ENCODE results near the gene UBASH3B.

UBASH3B gene

DNA sequence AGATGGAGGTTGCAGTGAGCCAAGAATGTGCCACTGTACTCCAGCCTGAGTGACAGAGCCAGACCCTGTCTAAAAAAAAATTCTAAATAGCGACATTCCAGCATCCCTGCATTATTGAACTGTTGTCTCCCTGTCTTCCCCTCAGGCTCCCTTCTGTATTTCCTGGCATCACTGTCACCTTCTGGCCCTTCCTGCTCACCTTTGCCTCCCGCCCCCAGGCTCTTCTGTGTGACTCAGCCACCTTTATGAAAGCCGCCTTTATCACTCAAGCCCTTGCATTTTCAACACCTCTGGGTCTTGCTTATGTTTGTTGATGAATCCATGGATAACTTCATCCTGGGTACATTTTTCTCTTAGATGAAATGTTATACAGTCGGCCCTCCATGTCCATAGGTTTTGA, 21.1 kb downstream of the UBASH3B start:
- H3F3A ChIP-seq (ENCODE audit: insufficient read depth, low read length) = no peaks in the 10 kb centered on the region

DNA sequence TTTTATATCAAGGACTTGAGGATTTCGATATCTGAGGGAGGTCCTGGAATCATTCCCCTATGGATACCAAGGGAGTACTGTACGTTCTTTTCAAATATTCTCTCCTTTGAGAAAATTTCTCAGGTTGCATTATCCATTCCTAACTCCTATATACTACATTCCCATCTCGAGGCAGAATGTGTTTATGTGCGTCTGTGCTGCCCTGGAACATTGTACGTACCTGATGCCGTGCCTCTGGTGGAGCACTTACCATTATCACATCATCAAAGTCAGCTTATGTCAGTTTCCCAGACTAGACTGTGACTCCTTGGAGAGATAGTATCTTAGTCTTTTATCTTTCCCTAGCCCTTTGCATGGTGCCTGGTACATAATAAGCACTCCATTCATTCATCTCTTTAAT, 21.7 kb downstream of the UBASH3B start:
- H3K9ac ChIP-seq (ENCODE audit: low read length) = no peak overlapping the region
- H3K4me1 ChIP-seq (ENCODE audit: low read length) = no peaks in the 10 kb centered on the region
- H3K9me2 ChIP-seq (replicated peaks; ENCODE audit: insufficient read depth, low read length) = no peaks in the 10 kb centered on the region
- H3K4me2 ChIP-seq (ENCODE audit: low read depth, low read length) = no peak overlapping the region
- H3K4me3 ChIP-seq (ENCODE audit: low read length) = no peak overlapping the region
- no peak overlapping the region for H2AFZ ChIP-seq (ENCODE audit: low read length)
- H3K79me2 ChIP-seq (ENCODE audit: low read length) = no peaks in the 10 kb centered on the region
- DNase-seq = no peak
- no peaks in the 10 kb centered on the region for H3F3A ChIP-seq (ENCODE audit: insufficient read depth, low read length)
- no peaks in the 10 kb centered on the region for H3K36me3 ChIP-seq (replicated peaks; ENCODE audit: insufficient read depth, low read length)
- no peak overlapping the region for H3K27ac ChIP-seq (ENCODE audit: low read length)
- H3K27me3 ChIP-seq (replicated peaks; ENCODE audit: insufficient read depth, low read length) = no peaks in the 10 kb centered on the region
- H3K9me3 ChIP-seq (replicated peaks; ENCODE audit: insufficient read depth, low read length) = no peaks in the 10 kb centered on the region
- no peaks in the 10 kb centered on the region for H4K20me1 ChIP-seq (ENCODE audit: insufficient read depth, low read length)
- TF ChIP-seq EZH2 (optimal IDR thresholded peaks at IDR 0.05; ENCODE audit: low read depth, low read length) (no peak), EZH2phosphoT487 (IDR thresholded peaks at IDR 0.05; ENCODE audit: low read length) (no peak)
- TF ChIP-seq, protein P1, sequence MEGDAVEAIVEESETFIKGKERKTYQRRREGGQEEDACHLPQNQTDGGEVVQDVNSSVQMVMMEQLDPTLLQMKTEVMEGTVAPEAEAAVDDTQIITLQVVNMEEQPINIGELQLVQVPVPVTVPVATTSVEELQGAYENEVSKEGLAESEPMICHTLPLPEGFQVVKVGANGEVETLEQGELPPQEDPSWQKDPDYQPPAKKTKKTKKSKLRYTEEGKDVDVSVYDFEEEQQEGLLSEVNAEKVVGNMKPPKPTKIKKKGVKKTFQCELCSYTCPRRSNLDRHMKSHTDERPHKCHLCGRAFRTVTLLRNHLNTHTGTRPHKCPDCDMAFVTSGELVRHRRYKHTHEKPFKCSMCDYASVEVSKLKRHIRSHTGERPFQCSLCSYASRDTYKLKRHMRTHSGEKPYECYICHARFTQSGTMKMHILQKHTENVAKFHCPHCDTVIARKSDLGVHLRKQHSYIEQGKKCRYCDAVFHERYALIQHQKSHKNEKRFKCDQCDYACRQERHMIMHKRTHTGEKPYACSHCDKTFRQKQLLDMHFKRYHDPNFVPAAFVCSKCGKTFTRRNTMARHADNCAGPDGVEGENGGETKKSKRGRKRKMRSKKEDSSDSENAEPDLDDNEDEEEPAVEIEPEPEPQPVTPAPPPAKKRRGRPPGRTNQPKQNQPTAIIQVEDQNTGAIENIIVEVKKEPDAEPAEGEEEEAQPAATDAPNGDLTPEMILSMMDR (IDR thresholded peaks at IDR 0.05; ENCODE audit: low read length) = no peak

More for the DNA sequence above, 21.1 kb downstream of the UBASH3B start:
- Histone ChIP-seq H3K36me3 (replicated peaks; ENCODE audit: insufficient read depth, low read length) (no peaks in the 10 kb centered on the region), H4K20me1 (ENCODE audit: insufficient read depth, low read length) (no peaks in the 10 kb centered on the region), H3K9ac (ENCODE audit: low read length) (no peak overlapping the region), H3K9me3 (replicated peaks; ENCODE audit: insufficient read depth, low read length) (no peaks in the 10 kb centered on the region), H3K4me2 (ENCODE audit: low read depth, low read length) (no peak overlapping the region), H3K79me2 (ENCODE audit: low read length) (no peaks in the 10 kb centered on the region), H3K4me1 (ENCODE audit: low read length) (no peaks in the 10 kb centered on the region), H3K9me2 (replicated peaks; ENCODE audit: insufficient read depth, low read length) (no peaks in the 10 kb centered on the region), H3K4me3 (ENCODE audit: low read length) (no peak overlapping the region), H3K27me3 (replicated peaks; ENCODE audit: insufficient read depth, low read length) (no peaks in the 10 kb centered on the region), H3K27ac (ENCODE audit: low read length) (no peak overlapping the region), H2AFZ (ENCODE audit: low read length) (no peak overlapping the region)
- DNase-seq = no peak
- TF ChIP-seq EZH2phosphoT487 (IDR thresholded peaks at IDR 0.05; ENCODE audit: low read length) (no peak), EZH2 (optimal IDR thresholded peaks at IDR 0.05; ENCODE audit: low read depth, low read length) (no peak)
- TF ChIP-seq, protein P1 (IDR thresholded peaks at IDR 0.05; ENCODE audit: low read length) = no peak

DNA sequence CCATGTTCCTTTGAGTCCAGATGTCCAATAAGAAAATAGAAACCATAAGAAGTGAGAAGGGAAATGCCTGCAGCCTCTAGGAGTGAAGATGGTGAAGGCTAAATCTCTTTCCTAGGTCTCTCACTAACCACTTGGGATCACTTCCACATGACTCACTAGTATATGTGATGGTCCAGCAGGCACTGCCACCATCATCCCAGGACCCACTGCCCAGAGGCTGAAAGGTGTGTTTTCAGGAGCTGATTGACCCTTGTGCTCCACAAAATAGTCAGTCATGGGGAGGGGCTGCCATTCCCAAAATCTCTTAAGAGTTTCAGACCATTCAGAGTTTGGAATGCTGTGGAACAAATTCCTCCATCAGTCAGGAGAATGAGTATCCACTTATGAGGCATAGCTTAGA, 22.9 kb downstream of the UBASH3B start:
- no peak overlapping the region for H3K27ac ChIP-seq (ENCODE audit: low read length)
- no peaks in the 10 kb centered on the region for H3K27me3 ChIP-seq (replicated peaks; ENCODE audit: insufficient read depth, low read length)
- no peak overlapping the region for H3K9ac ChIP-seq (ENCODE audit: low read length)
- no peaks in the 10 kb centered on the region for H4K20me1 ChIP-seq (ENCODE audit: insufficient read depth, low read length)
- no peak for DNase-seq
- no peaks in the 10 kb centered on the region for H3F3A ChIP-seq (ENCODE audit: insufficient read depth, low read length)
- no peak for TF ChIP-seq EZH2phosphoT487 (IDR thresholded peaks at IDR 0.05; ENCODE audit: low read length)
- TF ChIP-seq, protein P1 (IDR thresholded peaks at IDR 0.05; ENCODE audit: low read length) = no peak
- no peak for TF ChIP-seq EZH2 (optimal IDR thresholded peaks at IDR 0.05; ENCODE audit: low read depth, low read length)
- no peaks in the 10 kb centered on the region for H3K4me1 ChIP-seq (ENCODE audit: low read length)
- no peaks in the 10 kb centered on the region for H3K79me2 ChIP-seq (ENCODE audit: low read length)
- H3K4me3 ChIP-seq (ENCODE audit: low read length) = no peak overlapping the region
- H3K9me2 ChIP-seq (replicated peaks; ENCODE audit: insufficient read depth, low read length) = no peaks in the 10 kb centered on the region
- no peaks in the 10 kb centered on the region for H3K9me3 ChIP-seq (replicated peaks; ENCODE audit: insufficient read depth, low read length)
- no peaks in the 10 kb centered on the region for H3K36me3 ChIP-seq (replicated peaks; ENCODE audit: insufficient read depth, low read length)
- H3K4me2 ChIP-seq (ENCODE audit: low read depth, low read length) = no peak overlapping the region
- no peak overlapping the region for H2AFZ ChIP-seq (ENCODE audit: low read length)

All from MM.1S (cell line).